HepG2 (cell line): ENCODE results near the gene CCDC9B. TPM values are rescaled to one million over a fixed set of nuclear protein-coding genes. Genes with fewer than 3 reads are reported as not detected.
A peak's percentile ranks its signal among the peaks of the same experiment; 100 is the strongest.

Experiments
- AGO2 ChIP-seq: fragments of 200-400 bp; formaldehyde crosslinking; optimal IDR thresholded peaks from 2 replicates; pipeline ENCODE3; 2017; ENCODE audit warnings: mild to moderate bottlenecking, low read depth, low read length, moderate library complexity
- ATAD3A ChIP-seq: sonication (generic); formaldehyde crosslinking; IDR thresholded peaks from 2 replicates; pipeline ENCODE4 v1.4.0; 2020; ENCODE audit warnings: missing genetic modification reagents
- ATF2 ChIP-seq: sonication (generic); formaldehyde crosslinking; IDR thresholded peaks from 2 replicates; pipeline ENCODE4 v1.4.0; 2020; ENCODE audit warnings: missing genetic modification reagents
- KLF9 ChIP-seq: IDR thresholded peaks from 2 replicates; pipeline ENCODE4 v1.6.1; 2016; ENCODE audit warnings: low read depth
- MXD1 ChIP-seq: sonication (generic); formaldehyde crosslinking; IDR thresholded peaks from 2 replicates; pipeline ENCODE4 v1.4.0; 2020; ENCODE audit warnings: mild to moderate bottlenecking, missing genetic modification reagents
- NFYC ChIP-seq: IDR thresholded peaks from 2 replicates; pipeline ENCODE4 v1.6.1; 2016; ENCODE audit warnings: missing genetic modification reagents, missing compliant biosample characterization
- NKX3-1 ChIP-seq: sonication (generic); formaldehyde crosslinking; IDR thresholded peaks from 2 replicates; pipeline ENCODE4 v1.5.0; 2020; ENCODE audit warnings: missing genetic modification reagents
- NR0B2 ChIP-seq: sonication (generic); formaldehyde crosslinking; IDR thresholded peaks from 2 replicates; pipeline ENCODE4 v1.4.0; 2020; ENCODE audit warnings: mild to moderate bottlenecking, missing genetic modification reagents
- NR2C2 ChIP-seq: sonication (generic); formaldehyde crosslinking; IDR thresholded peaks from 2 replicates; pipeline ENCODE4 v1.4.0; 2020; ENCODE audit warnings: missing genetic modification reagents, mild to moderate bottlenecking, moderate library complexity, borderline replicate concordance
- PRMT3 ChIP-seq: sonication (generic); formaldehyde crosslinking; IDR thresholded peaks from 2 replicates; pipeline ENCODE4 v1.8.1; 2022; ENCODE audit warnings: low read depth, mild to moderate bottlenecking, moderate library complexity, missing genetic modification reagents, borderline replicate concordance
- SOX13 ChIP-seq, 3 experiments: fragments of 450-650 bp in 1 of 3; sonication (generic) in 1 of 3; formaldehyde crosslinking in 1 of 3; IDR thresholded peaks in 2 of 3; conservative IDR thresholded peaks in 1 of 3; 2 replicates each; pipeline versions ENCODE4 v1.5.0 to v1.6.1; 2016 to 2020; ENCODE audit warnings: antibody characterized with exemption in 1 of 3, mild to moderate bottlenecking in 1 of 3, missing compliant biosample characterization in 1 of 3, missing genetic modification reagents in 1 of 3, moderate library complexity in 1 of 3
- SRF ChIP-seq: IDR thresholded peaks from 2 replicates; pipeline ENCODE4 v1.6.1; 2011; ENCODE audit warnings: mild to moderate bottlenecking, low read depth, low read length, moderate library complexity
- TBP ChIP-seq: sonication (generic); formaldehyde crosslinking; IDR thresholded peaks from 2 replicates; pipeline ENCODE4 v1.5.0; 2020; ENCODE audit warnings: missing genetic modification reagents
- ZNF235 ChIP-seq: sonication (generic); formaldehyde crosslinking; IDR thresholded peaks from 2 replicates; pipeline ENCODE4 v1.8.1; 2023; ENCODE audit warnings: mild to moderate bottlenecking, missing genetic modification reagents, borderline replicate concordance
- ZNF362 ChIP-seq: sonication (generic); formaldehyde crosslinking; IDR thresholded peaks from 2 replicates; pipeline ENCODE4 v1.4.0; 2020; ENCODE audit warnings: missing genetic modification reagents, mild to moderate bottlenecking, borderline replicate concordance
- ZNF44 ChIP-seq: sonication (generic); formaldehyde crosslinking; IDR thresholded peaks from 2 replicates; pipeline ENCODE4 v1.5.1; 2020; ENCODE audit warnings: mild to moderate bottlenecking, missing genetic modification reagents
- ZNF503 ChIP-seq: sonication (generic); formaldehyde crosslinking; IDR thresholded peaks from 2 replicates; pipeline ENCODE4 v1.4.0; 2020; ENCODE audit warnings: missing genetic modification reagents
- ZNF564 ChIP-seq: sonication (generic); formaldehyde crosslinking; IDR thresholded peaks from 2 replicates; pipeline ENCODE4 v1.8.1; 2023; ENCODE audit warnings: mild to moderate bottlenecking, missing genetic modification reagents
- ZNF616 ChIP-seq: sonication (generic); formaldehyde crosslinking; IDR thresholded peaks from 2 replicates; pipeline ENCODE4 v1.5.0; 2020; ENCODE audit warnings: low read depth, mild to moderate bottlenecking, missing genetic modification reagents
- ZNF737 ChIP-seq: sonication (generic); formaldehyde crosslinking; IDR thresholded peaks from 2 replicates; pipeline ENCODE4 v1.5.0; 2020; ENCODE audit warnings: missing genetic modification reagents, mild to moderate bottlenecking, borderline replicate concordance
- ZNF839 ChIP-seq: sonication (generic); formaldehyde crosslinking; IDR thresholded peaks from 2 replicates; pipeline ENCODE4 v1.4.0; 2020; ENCODE audit warnings: missing genetic modification reagents, mild to moderate bottlenecking, borderline replicate concordance
- ZSCAN31 ChIP-seq: sonication (generic); formaldehyde crosslinking; IDR thresholded peaks from 2 replicates; pipeline ENCODE4 v1.5.0; 2020; ENCODE audit warnings: low read depth, mild to moderate bottlenecking, missing genetic modification reagents
- polyA plus RNA-seq, 8 experiments: library from polyadenylated mRNA; depleted of rRNA in 3 of 8; stranded (reverse) in 7 of 8; unstranded in 1 of 8; fragments of >200 nt; fragmentation: Illumina TruSeq in 4 of 8; extraction: Trizol in 4 of 8; gene quantifications; 2 replicates each; pipeline versions ENCODE4 v1.2.1 to v1.2.3, GENCODE V29; 2011 to 2016; ENCODE audit warnings: low read depth in 4 of 8, missing spikeins in 1 of 8, mixed read lengths in 1 of 8; ENCODE audit not compliant: insufficient read depth in 1 of 8
- total RNA-seq, 5 experiments: library from RNA; depleted of rRNA; stranded (reverse); fragments of >200 nt; fragmentation: Illumina TruSeq; extraction: Trizol; gene quantifications; 2 replicates each; pipeline ENCODE4 v1.2.3, GENCODE V29; 2016; ENCODE audit warnings: low read depth in 1 of 5

Gene CCDC9B
- total and polyA plus RNA-seq, 2 of the 13 experiments (the other 11 are each of a cell fraction or from before 2014, with no cell fraction given): 0.98 to 1.6 TPM

- TF ChIP-seq ZNF503 (CRISPR knock-in tag) (peak; percentile 86), ZNF616 (CRISPR knock-in tag) (peak; percentile 92), NR0B2 (peak; percentile 90), ZNF737 (CRISPR knock-in tag) (peak; percentile 81; the same call in 1 of the 2 replicates), PRMT3 (CRISPR knock-in tag) (peak; percentile 96), ZNF235 (CRISPR knock-in tag) (peak; percentile 89; the same call in 1 of the 2 replicates), NFYC (CRISPR knock-in tag) (no peak), TBP (no peak), NR2C2 (peak; percentile 56; the same call in 1 of the 2 replicates), MXD1 (CRISPR knock-in tag) (peak; percentile 97), ZNF564 (CRISPR knock-in tag) (peak; percentile 80; the same call in 1 of the 2 replicates), ZNF362 (peak; percentile 57; the same call in 1 of the 2 replicates), SRF (0 out of 2 replicates have a peak, but pooled peaks have one; percentile 15), SOX13 (IDR thresholded peaks at IDR 0.05) (no peak), SOX13 (CRISPR knock-in tag; conservative IDR thresholded peaks at IDR 0.05 in 1 of 2, IDR thresholded peaks at IDR 0.05 in 1 of 2) (peak in 1 of 2 experiments; percentile 39; a peak in 1 of 4 replicates), ATF2 (CRISPR knock-in tag) (peak; percentile 61; the same call in 1 of the 2 replicates), NKX3-1 (CRISPR knock-in tag) (peak; percentile 98), KLF9 (CRISPR knock-in tag) (peak; percentile 83; the same call in 1 of the 2 replicates), ZNF839 (0 out of 2 replicates have a peak, but pooled peaks have one; percentile 40), ATAD3A (CRISPR knock-in tag) (peak; percentile 33; the same call in 1 of the 2 replicates), ZSCAN31 (CRISPR knock-in tag) (peak; percentile 89), AGO2 (no peak), ZNF44 (CRISPR knock-in tag) (0 out of 2 replicates have a peak, but pooled peaks have one; percentile 78)
These were observed 27.2 kb upstream of the CCDC9B start (continued) for GRCh38 chr15:40367686-40368611.
